ENCODE data around the gene CDK11A.
"Not testable (repeated sequence)": the region's sequence is repeated elsewhere in the genome, so short reads cannot be mapped to it uniquely, and the experiment has no call there.

Gene CDK11A

DNA sequence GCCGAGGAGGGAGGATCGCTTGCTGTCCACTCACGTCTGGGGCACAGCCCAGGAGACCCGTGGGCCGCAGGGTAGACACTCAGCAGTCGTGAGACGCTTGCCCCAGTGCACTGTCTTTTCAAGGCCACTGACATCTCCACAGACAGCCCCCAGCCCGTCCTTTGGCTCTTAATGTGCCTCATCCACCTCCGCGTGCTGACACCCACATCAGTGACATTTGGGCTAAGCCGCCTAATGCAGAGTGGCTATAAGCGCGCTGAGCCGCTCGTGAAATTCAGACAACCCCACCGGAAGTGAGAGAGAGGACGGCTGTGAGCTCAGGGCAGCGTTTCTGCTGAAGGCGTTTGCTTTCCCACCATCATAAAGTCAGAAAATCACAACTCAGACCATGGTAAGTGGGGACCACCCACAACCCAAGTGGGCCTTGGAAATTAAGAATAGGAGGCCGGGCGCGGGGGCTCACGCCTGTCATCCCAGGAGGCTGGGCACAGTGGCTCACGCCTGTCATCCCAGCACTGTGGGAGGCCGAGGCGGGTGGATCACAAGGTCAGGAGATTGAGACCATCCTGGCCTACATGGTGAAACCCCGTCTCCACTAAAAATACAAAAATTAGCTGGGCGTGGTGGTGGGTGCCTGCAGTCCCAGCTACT is 40.0 kb downstream of the CDK11A start:
- DNase-seq (ENCODE audit: low read depth in 2 of 2): no peak

DNA sequence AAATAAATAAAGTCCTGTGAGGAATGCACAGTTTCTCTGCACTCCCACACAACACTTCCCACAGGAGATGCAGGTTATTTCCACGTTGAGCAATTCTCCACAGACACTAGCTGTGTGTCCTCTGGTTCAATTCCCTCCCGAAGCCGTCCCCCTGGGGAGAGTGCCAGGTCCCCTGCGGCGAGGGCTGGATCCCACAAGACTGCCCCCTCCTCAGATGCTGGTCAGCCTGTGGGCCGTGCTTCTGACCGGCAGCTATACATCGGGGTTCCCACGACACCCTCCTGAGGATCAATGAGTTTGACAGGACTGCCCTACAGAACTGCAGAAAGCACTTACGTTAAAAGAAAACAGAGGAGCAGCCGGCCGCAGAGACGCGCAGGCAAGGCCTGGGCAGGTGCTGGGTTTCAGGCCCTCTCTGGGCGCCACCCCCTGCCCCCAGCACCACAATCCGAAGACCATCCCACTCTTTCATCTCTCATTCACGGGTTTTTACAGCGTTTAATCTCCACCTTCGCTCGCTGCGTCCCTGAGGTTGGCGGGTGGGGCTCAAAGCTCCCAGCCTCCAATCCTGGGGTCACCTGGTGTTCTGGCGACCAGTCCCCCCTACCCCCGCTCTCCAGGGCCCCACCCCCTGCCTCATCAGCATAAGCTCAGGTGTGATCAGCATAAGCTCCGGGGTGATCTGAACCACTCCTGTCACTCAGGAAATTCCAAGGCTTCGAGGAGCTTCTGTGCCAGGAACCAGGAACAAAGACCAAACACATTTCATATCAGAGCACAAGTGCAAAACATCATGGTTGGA is 40.9 kb downstream of the CDK11A start:
- DNase-seq (ENCODE audit: low read depth in 2 of 2): no peak

DNA sequence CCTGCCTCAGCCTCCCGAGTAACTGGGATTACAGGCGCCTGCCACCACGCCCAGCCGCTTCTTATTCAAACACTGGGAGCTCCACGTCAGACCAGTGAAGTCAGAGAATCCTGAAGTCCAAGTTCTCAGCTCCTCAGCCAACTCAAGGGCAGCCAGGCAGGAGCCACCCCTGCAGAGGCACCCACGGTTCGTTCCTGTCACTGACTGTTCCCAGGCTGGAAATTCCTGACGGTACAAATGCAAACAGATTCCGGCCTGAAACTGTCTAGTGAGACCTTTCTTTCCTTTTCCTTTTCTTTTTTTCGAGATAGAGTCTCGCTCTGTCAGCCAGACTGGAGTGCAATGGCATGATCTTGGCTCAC is 43.3 kb downstream of the CDK11A start:
- no peak for DNase-seq (ENCODE audit: low read depth in 2 of 2)

- DNase-seq (ENCODE audit: low read depth in 2 of 2): no peak
Measured at GRCh38 chr1:1680031-1680911, 43.9 kb downstream of the CDK11A start.

GRCh38 chr1:1678581-1679380 is 45.4 kb downstream of the CDK11A start:
- peak in 1 of 2 donors; percentile 44 for DNase-seq (ENCODE audit: low read depth in 2 of 2)

DNA sequence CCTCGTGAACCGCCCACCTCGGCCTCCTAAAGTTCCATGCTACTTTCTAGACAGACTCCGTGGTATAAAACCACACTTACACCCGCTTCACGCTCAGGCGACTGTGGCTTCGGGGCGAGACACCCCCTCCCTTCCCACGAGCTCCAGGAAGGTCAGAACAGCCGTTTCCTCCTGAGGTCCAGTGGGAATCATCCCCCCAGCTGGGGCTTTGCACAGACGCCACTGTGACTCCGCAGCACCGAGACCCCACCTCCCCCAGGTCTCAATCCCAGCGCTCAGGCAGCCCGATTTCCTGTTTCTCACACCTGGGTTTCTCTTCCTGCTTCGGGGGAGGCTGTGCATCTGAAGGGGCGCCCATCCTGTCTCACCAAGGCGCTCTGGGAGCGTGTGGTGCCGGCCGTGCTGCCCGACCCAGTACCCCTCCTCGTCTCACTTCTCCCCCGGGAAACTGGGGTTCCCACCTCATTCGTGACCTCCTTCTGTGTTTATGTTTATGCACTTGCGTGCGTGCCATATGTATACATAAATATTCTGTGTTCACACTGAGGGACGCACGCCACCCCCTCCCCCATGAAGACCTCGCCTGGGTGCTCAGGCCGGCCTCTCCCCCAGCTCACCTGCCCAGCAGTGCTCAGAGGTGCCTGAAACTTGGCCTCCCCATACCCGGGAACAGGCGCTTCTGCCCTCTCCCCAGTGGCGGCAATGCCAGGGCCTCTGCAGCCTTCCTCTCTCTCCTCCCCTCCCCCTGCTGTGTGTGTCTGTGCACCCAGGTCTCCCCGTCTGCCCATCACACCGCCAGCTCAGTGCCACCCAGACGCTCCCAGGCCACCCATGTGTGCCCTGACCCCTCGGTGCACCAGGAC is 46.2 kb downstream of the CDK11A start:
- peak in 1 of 2 donors; percentile 29 for DNase-seq (ENCODE audit: low read depth in 2 of 2)

GRCh38 chr1:1676087-1676486 is 48.1 kb downstream of the CDK11A start:
- not testable (repeated sequence) for DNase-seq (ENCODE audit: low read depth in 2 of 2)

DNA sequence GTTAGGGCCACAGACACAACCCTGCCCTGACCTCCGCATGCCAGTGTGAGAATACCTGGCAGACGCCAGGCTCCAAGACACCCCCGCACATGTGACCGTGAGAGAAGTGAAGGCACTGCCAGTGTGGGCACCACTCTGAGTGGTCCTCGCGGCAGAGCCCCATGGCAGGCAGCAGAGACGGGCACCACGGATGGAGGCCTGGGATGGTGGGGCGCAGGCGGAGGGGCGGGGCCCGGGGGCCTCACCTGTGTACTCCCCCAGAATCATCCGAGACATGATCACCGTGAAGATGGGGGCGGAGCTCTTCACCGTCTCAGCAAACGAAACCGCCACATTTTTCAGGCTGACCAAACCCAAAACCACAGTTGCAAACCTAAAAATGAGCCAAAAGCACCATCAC is 48.9 kb downstream of the CDK11A start:
- DNase-seq (ENCODE audit: low read depth in 2 of 2): not testable (repeated sequence)

DNA sequence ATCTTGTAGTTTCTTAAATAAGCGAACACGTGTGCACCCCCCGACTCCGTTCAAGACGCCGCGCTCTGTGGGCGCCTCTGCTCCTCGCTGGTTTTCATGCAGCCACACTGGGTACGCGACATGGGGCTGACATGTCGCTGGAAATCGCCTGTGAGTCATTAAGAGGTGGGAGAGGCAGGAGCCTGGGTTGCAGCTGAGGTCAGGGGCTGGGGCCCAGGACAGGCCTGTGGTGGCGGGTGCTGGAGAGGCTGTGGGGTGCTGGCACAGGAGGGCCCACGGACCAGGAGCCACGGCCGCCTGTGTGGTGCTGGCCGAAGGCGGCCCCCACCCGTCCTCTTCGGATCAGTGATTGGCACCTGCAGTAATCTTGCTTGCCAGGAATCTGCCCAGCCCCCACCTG is 49.4 kb downstream of the CDK11A start:
- DNase-seq (ENCODE audit: low read depth in 2 of 2): not testable (repeated sequence)

DNA sequence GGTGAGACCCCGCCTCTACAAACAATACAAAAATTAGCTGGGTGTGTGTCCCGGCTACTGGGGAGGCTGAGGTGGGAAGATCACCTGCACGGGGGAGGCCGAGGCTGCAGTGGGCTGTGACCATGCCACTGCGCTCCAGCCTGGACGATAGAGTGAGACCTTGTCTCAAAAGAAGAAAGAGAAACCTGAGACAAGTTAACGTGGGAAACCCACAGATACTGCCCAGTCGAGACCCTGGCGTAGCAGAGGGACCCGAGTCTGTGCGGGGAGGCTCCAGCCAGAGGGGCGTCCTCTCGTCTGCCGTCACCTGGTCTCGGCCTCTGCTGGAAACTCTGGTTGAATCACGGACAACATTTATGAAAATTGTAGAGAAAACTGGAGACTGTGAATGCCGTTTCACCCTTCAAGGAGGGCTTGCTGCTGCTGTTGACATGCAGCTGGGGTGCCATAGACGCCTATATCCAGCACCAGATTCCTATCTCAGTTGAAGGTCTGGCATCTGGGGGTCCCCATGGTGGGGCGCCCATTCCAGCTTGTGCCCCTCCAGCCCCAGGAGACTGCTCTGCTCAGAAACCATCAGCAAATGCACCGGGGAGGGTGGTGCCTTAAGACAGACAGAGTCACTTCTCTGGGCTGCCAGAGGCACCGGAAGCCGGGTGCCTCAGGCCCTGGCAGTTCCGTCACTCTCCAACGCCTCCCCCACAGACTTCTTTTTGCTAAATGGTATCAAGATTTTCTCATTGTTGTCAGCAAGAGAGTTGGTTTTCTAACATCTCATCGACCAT is 51.8 kb downstream of the CDK11A start:
- no peak for DNase-seq (ENCODE audit: low read depth in 2 of 2)

DNA sequence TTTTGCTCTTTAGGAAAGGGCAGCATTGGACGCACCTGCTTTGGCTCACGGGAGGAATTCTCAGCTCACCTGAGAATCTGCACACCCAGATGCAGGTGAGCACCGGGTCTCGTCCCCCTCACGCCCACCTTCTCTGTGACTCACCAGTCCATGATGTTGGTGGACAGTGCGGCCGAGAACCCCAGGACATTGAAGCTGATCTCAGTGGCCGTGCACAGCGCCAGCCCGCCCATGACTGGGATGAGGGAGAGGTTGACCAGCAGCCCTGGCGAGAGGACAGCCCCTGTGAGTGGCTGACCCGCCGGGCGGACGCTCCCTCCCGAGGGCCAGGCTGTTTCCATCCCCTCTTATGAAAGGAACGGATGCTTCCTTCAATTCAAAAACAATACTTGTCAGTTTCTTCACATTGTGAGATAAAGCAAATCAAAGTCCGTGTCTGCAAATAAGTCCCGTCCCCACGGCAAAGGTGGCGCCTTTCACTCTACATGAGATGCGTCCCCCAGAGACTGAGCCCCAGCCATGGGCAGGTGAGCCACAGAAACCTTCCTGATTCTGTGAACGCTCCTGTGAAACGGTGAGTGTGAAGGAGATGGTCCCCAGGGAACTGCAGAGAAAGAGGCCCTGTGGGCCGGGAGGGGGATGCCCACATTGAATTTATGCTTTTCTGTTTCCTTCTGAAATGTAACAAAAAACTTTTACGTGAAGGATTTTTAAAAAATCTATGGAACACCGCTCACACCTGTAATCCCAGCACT is 52.6 kb downstream of the CDK11A start:
- DNase-seq (ENCODE audit: low read depth in 2 of 2): no peak

- DNase-seq (ENCODE audit: low read depth in 2 of 2): no peak
Measured at GRCh38 chr1:1670866-1671265, 53.3 kb downstream of the CDK11A start.

DNA sequence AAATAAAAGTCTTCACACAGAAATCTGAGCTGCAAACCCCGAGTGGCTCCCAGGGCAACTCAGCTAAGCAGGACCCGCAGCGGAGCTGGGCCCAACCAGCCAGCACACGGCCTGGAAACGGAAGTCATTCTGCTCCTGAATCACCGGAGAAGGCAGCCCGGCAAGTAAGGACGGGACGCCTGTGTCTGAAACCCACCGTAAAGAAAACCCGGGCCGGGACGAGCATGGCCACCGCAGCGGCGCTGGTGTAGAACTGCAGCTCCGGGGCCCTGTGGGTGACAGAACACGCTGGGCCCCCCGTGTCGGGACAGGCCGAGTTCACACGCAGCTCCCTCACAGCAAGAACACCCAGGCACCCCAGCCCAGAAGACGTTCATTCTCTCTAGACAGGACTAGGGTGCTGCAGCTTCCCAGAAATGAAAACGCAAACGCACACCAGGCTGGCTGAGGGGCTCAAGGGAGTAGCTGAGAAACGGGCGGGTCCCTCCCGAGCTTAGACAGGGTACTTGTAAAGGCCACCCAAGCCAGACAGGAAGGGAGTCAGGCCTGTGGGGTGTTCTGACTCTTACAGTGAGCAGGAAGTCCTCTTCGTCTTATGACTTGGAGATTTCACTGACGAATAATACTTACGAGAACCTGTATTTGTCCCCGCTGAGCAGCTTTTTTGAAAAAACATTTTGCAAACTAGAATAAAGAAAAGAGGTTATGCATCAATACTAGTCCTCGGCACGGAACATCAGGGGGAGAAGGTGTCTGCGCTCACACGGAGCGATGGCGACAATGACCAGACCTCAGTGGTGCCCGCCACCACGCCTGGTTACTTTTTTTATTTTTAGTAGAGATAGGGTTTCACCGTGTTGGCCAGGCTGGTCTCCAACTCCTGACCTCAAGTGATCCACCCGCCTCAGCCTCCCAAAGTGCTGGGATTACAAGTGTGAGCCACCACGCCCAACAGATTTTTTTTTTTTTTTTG is 54.4 kb downstream of the CDK11A start:
- DNase-seq (ENCODE audit: low read depth in 2 of 2): no peak

DNA sequence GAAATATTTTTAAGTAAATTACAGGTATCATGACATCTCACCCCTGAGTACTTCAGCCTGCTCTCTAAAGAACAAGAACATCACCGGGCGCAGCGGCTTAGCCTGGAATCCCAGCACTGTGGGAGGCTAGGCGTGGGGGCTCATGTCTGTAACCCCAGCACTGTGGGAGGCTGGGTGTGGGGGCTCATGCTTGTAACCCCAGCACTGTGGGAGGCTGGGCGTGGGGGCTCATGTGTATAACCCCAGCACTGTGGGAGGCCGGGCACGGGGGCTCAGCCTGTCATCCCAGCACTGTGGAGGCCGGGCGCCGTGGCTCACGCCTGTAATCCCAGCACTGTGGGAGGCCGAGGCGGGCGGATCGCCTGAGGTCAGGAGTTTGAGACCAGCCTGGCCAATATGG is 57.6 kb downstream of the CDK11A start:
- no peak for DNase-seq (ENCODE audit: low read depth in 2 of 2)

DNA sequence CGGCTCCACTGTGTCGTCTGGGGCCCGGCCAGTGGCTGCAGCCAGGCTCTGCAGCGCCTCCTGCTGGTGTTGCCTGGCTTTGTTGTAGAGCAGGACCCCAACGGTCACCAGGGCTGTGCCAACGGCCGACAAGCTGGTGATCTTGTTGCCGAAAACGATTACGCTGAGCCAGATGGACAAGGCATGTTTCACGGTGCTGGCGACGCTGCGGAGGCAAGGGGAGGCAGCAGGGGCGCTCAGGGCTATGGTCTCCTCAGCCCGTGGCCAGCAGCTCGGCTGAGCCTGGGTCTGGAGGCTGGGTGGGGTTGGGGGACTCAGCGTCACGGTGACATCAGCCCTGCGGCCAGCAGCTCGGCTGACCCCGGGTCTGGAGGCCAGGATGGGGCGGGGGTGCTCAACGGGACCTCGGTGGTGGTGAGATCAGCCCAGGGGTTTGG is 58.3 kb downstream of the CDK11A start:
- peak in 1 of 2 donors; percentile 22 for DNase-seq (ENCODE audit: low read depth in 2 of 2)

- no peak for DNase-seq (ENCODE audit: low read depth in 2 of 2)
Measured at GRCh38 chr1:1664941-1665814, 59.0 kb downstream of the CDK11A start.

DNA sequence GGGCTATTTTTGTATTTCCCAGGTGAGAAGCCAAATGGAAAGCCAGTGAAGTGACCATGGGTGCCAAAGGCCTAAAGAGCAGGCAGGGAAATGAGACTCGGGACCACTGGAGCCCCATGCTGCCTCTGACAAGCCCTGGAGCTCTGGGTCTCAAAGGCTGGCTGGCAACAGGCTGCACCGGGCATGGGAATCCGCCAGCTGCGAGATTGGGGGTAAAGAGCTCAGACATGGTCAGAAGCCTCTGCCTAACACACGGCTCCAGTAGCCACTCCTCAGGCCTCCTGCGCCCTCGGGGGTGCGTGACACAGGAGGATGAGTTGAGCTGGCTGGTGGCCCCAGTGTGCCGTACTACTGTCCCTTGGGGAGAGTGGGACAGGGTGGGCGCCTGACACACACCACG is 59.8 kb downstream of the CDK11A start:
- DNase-seq (ENCODE audit: low read depth in 2 of 2): not testable (repeated sequence)
